GM23338 (cell line): ENCODE results near the gene CECR2. TPM values are rescaled to one million over a fixed set of nuclear protein-coding genes. Genes with fewer than 3 reads are reported as not detected.
A peak's percentile ranks its signal among the peaks of the same experiment; 100 is the strongest.

ENCODE experiments used
- ATAC-seq: fragments of 200-7000 bp; cut with Tn5 transposase; 3 replicates; pipeline ENCODE4 v1.9.1; 2020
- DNase-seq: peaks from one replicate; pipeline ENCODE4 v3.0.0-alpha.2; 2015; ENCODE audit warnings: low spot score
- H2AFZ ChIP-seq: fragments of 200-600 bp; sonication (generic); 2 replicates; pipeline ENCODE4 v1.8.0; 2016; ENCODE audit warnings: antibody characterized with exemption, mild to moderate bottlenecking, moderate library complexity
- H3F3A ChIP-seq: fragments of 200-600 bp; sonication (generic); replicated peaks from 2 replicates; pipeline ENCODE4 v1.8.0; 2017; ENCODE audit warnings: antibody characterized with exemption, mixed run types, low read depth
- H3K27ac ChIP-seq: fragments of 200-600 bp; sonication (generic); 2 replicates; pipeline ENCODE4 v1.6.1; 2016; ENCODE audit warnings: low read depth
- H3K27me3 ChIP-seq: fragments of 200-600 bp; sonication (generic); 2 replicates; pipeline ENCODE4 v1.8.0; 2016; ENCODE audit warnings: mild to moderate bottlenecking, mixed run types, moderate library complexity; ENCODE audit not compliant: insufficient read depth
- H3K36me3 ChIP-seq: fragments of 200-600 bp; sonication (generic); 2 replicates; pipeline ENCODE4 v1.8.0; 2016; ENCODE audit warnings: mild to moderate bottlenecking; ENCODE audit not compliant: insufficient read depth
- H3K4me1 ChIP-seq: fragments of 200-600 bp; sonication (generic); 2 replicates; pipeline ENCODE4 v1.8.0; 2016; ENCODE audit warnings: mild to moderate bottlenecking, moderate library complexity; ENCODE audit not compliant: insufficient read depth
- H3K4me2 ChIP-seq: fragments of 200-600 bp; sonication (generic); 2 replicates; pipeline ENCODE4 v1.7.1; 2017; ENCODE audit warnings: mixed run types
- H3K4me3 ChIP-seq: fragments of 200-600 bp; sonication (generic); 2 replicates; pipeline ENCODE4 v1.6.1; 2016; ENCODE audit warnings: mixed run types
- H3K79me2 ChIP-seq: fragments of 200-600 bp; sonication (generic); replicated peaks from 2 replicates; pipeline ENCODE4 v1.8.0; 2017; ENCODE audit warnings: mild to moderate bottlenecking; ENCODE audit not compliant: insufficient read depth
- H3K9me2 ChIP-seq: fragments of 200-600 bp; sonication (generic); 2 replicates; pipeline ENCODE4 v1.8.0; 2017; ENCODE audit not compliant: insufficient read depth
- H4K20me1 ChIP-seq: fragments of 200-600 bp; sonication (generic); replicated peaks from 2 replicates; pipeline ENCODE4 v1.8.0; 2017; ENCODE audit warnings: mild to moderate bottlenecking; ENCODE audit not compliant: insufficient read depth
- H3K27ac Mint-ChIP-seq: 2 replicates; pipeline ENCODE4 v1.8.0; 2020; ENCODE audit warnings: inconsistent platforms, mild to moderate bottlenecking, moderate library complexity, mixed read lengths
- H3K27me3 Mint-ChIP-seq: 3 replicates; pipeline ENCODE4 v1.8.0; 2022; ENCODE audit warnings: low read depth, mild to moderate bottlenecking, moderate library complexity, mixed read lengths, inconsistent platforms; ENCODE audit not compliant: insufficient read depth, poor library complexity
- H3K36me3 Mint-ChIP-seq: 3 replicates; pipeline ENCODE4 v1.8.0; 2021; ENCODE audit warnings: low read depth, mild to moderate bottlenecking, inconsistent platforms, moderate library complexity, mixed read lengths
- H3K4me1 Mint-ChIP-seq: 3 replicates; pipeline ENCODE4 v1.8.0; 2020; ENCODE audit warnings: mild to moderate bottlenecking, inconsistent platforms, mixed read lengths
- H3K4me3 Mint-ChIP-seq: 3 replicates; pipeline ENCODE4 v1.8.0; 2021; ENCODE audit warnings: moderate library complexity, mild to moderate bottlenecking, inconsistent platforms, mixed read lengths
- H3K9me3 Mint-ChIP-seq: 3 replicates; pipeline ENCODE4 v1.8.0; 2020; ENCODE audit warnings: moderate library complexity, mild to moderate bottlenecking, inconsistent platforms, mixed read lengths
- CREB1 ChIP-seq: fragments of 250-450 bp; sonication (Bioruptor Pico); IDR thresholded peaks from 2 replicates; pipeline ENCODE4 v1.5.0; 2020; ENCODE audit warnings: low read depth, mild to moderate bottlenecking, moderate library complexity
- ETS1 ChIP-seq: IDR thresholded peaks from 2 replicates; pipeline ENCODE4 v1.6.1; 2016; ENCODE audit warnings: antibody characterized with exemption
- EZH2phosphoT487 ChIP-seq: fragments of 200-600 bp; sonication (generic); IDR thresholded peaks from one replicate; pipeline ENCODE4 v1.8.1; 2018; ENCODE audit warnings: antibody characterized with exemption; ENCODE audit not compliant: unreplicated experiment
- JUNB ChIP-seq: IDR thresholded peaks from one replicate; pipeline ENCODE4 v1.6.1; 2016; ENCODE audit warnings: antibody characterized with exemption; ENCODE audit not compliant: unreplicated experiment
- NANOG ChIP-seq: IDR thresholded peaks from 2 replicates; pipeline ENCODE4 v1.6.1; 2016; ENCODE audit warnings: antibody characterized with exemption, borderline replicate concordance
- POLR2AphosphoS5 ChIP-seq: IDR thresholded peaks from 2 replicates; pipeline ENCODE4 v1.6.1; 2016; ENCODE audit warnings: antibody characterized with exemption, low read depth
- ZNF114 ChIP-seq: fragments of 250-450 bp; sonication (Bioruptor Pico); IDR thresholded peaks from 2 replicates; pipeline ENCODE4 v1.5.0; 2020; ENCODE audit warnings: mild to moderate bottlenecking, moderate library complexity
- ZNF331 ChIP-seq: fragments of 250-450 bp; sonication (Bioruptor Pico); IDR thresholded peaks from 2 replicates; pipeline ENCODE4 v1.5.0; 2020; ENCODE audit warnings: low read depth, mild to moderate bottlenecking, moderate library complexity
- polyA plus RNA-seq: library from polyadenylated mRNA; unstranded; fragments of >200 nt; fragmentation: Nextera tagmentation; extraction: Ambion mirVana; gene quantifications from 2 replicates; pipeline ENCODE4 v1.2.1, GENCODE V29; 2016
- total RNA-seq: library from RNA; depleted of rRNA; stranded (reverse); fragments of >200 nt; shearing (Covaris generic); gene quantifications from 2 replicates; pipeline ENCODE4 v1.2.3, GENCODE V29; 2014
- TF ChIP-seq, protein P1 (sequence below): IDR thresholded peaks from one replicate; pipeline ENCODE4 v1.6.1; 2018; ENCODE audit warnings: antibody characterized with exemption; ENCODE audit not compliant: unreplicated experiment

Gene CECR2
- total and polyA plus RNA-seq, 2 experiments from 2014 or later = 18.4 to 110 TPM

DNA sequence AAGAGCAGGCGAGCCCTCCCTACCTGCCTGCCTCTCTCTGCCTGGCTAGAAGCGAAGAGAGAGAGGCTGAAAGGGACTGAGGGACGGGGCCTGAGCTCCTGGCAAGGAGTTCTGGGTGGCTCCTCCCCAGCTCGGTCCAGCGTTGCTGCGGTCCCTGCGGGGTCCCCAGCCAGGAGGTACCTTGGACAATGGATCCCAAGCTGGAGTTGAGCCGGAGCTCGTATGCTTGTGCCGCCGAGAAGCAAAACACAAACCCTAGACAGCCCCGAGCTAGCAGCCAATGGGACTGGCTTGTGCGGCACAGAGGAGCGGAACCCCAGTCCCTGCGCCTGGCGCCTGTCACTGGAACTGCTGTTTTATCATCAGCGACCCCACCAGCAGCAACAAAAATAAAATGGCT lies 212.4 kb downstream of the CECR2 start:
- no peak overlapping the region for H3K4me3 Mint-ChIP-seq
- no peaks in the 10 kb centered on the region for H3K36me3 ChIP-seq
- H3F3A ChIP-seq = peaks cover 5% of the 10 kb centered on the region; the same call in 1 of the 2 replicates
- no peaks in the 10 kb centered on the region; the same call in 2 of the 3 replicates for H3K9me3 Mint-ChIP-seq
- ATAC-seq = peak; percentile 11
- no peaks in the 10 kb centered on the region for H3K27me3 ChIP-seq
- no peaks in the 10 kb centered on the region for H3K79me2 ChIP-seq
- H3K4me1 ChIP-seq = no peaks in the 10 kb centered on the region
- no peak overlapping the region for H3K27ac Mint-ChIP-seq
- no peaks in the 10 kb centered on the region for H3K36me3 Mint-ChIP-seq
- H3K4me2 ChIP-seq = no peak overlapping the region
- peak overlapping the region; percentile 38 for H2AFZ ChIP-seq
- no peaks in the 10 kb centered on the region for H3K9me2 ChIP-seq
- no peaks in the 10 kb centered on the region for H4K20me1 ChIP-seq
- peaks cover 11% of the 10 kb centered on the region for H3K27me3 Mint-ChIP-seq
- TF ChIP-seq ZNF114 (CRISPR knock-in tag) = no peak
- TF ChIP-seq CREB1 (CRISPR knock-in tag) = no peak
- no peak for TF ChIP-seq ETS1
- no peak for TF ChIP-seq ZNF331
- TF ChIP-seq NANOG = no peak
- TF ChIP-seq, protein P1, sequence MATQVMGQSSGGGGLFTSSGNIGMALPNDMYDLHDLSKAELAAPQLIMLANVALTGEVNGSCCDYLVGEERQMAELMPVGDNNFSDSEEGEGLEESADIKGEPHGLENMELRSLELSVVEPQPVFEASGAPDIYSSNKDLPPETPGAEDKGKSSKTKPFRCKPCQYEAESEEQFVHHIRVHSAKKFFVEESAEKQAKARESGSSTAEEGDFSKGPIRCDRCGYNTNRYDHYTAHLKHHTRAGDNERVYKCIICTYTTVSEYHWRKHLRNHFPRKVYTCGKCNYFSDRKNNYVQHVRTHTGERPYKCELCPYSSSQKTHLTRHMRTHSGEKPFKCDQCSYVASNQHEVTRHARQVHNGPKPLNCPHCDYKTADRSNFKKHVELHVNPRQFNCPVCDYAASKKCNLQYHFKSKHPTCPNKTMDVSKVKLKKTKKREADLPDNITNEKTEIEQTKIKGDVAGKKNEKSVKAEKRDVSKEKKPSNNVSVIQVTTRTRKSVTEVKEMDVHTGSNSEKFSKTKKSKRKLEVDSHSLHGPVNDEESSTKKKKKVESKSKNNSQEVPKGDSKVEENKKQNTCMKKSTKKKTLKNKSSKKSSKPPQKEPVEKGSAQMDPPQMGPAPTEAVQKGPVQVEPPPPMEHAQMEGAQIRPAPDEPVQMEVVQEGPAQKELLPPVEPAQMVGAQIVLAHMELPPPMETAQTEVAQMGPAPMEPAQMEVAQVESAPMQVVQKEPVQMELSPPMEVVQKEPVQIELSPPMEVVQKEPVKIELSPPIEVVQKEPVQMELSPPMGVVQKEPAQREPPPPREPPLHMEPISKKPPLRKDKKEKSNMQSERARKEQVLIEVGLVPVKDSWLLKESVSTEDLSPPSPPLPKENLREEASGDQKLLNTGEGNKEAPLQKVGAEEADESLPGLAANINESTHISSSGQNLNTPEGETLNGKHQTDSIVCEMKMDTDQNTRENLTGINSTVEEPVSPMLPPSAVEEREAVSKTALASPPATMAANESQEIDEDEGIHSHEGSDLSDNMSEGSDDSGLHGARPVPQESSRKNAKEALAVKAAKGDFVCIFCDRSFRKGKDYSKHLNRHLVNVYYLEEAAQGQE = no peak
- H3K4me1 Mint-ChIP-seq = peaks cover 8% of the 10 kb centered on the region
- DNase-seq = no peak
- H3K4me3 ChIP-seq = no peak overlapping the region
- no peak overlapping the region for H3K27ac ChIP-seq

GRCh38 chr22:17583151-17583550 lies 213.9 kb downstream of the CECR2 start:
- peaks cover 8% of the 10 kb centered on the region for H3K4me1 Mint-ChIP-seq
- no peak for TF ChIP-seq ZNF331
- no peak for TF ChIP-seq ETS1
- no peak for TF ChIP-seq CREB1 (CRISPR knock-in tag)
- TF ChIP-seq POLR2AphosphoS5 = no peak
- no peak for TF ChIP-seq EZH2phosphoT487
- TF ChIP-seq, protein P1 = no peak
- no peak for TF ChIP-seq JUNB
- no peak for TF ChIP-seq NANOG

More at GRCh38 chr22:17583151-17583550, 213.9 kb downstream of the CECR2 start:
- Histone ChIP-seq H3F3A (peaks cover 5% of the 10 kb centered on the region; the same call in 1 of the 2 replicates), H2AFZ (no peak overlapping the region), H3K4me1 (no peaks in the 10 kb centered on the region), H3K4me2 (no peak overlapping the region), H3K27me3 (no peaks in the 10 kb centered on the region), H4K20me1 (no peaks in the 10 kb centered on the region), H3K79me2 (no peaks in the 10 kb centered on the region), H3K27ac (no peak overlapping the region), H3K4me3 (no peak overlapping the region), H3K36me3 (no peaks in the 10 kb centered on the region), H3K9me2 (no peaks in the 10 kb centered on the region)
- H3K9me3 Mint-ChIP-seq = no peaks in the 10 kb centered on the region; the same call in 2 of the 3 replicates
- no peaks in the 10 kb centered on the region for H3K36me3 Mint-ChIP-seq
- H3K27ac Mint-ChIP-seq = no peak overlapping the region
- ATAC-seq = no peak
- no peak overlapping the region for H3K4me3 Mint-ChIP-seq
- peaks cover 11% of the 10 kb centered on the region for H3K27me3 Mint-ChIP-seq
- no peak for DNase-seq
